Hindlimb muscle (tissue), 1 donor: ENCODE data around the gene ZFAND2B. TPM values are rescaled to one million over a fixed set of nuclear protein-coding genes. Genes with fewer than 3 reads are reported as not detected.

Experiments
- DNase-seq: peaks from one replicate; pipeline ENCODE4 v3.0.0-alpha.2; 2013
- polyA plus RNA-seq: library from polyadenylated mRNA; unstranded; fragments of 120-200 nt; gene quantifications from one replicate; pipeline ENCODE4 v1.2.1, GENCODE V29; 2013; ENCODE audit not compliant: insufficient read length

The ZFAND2B gene
- polyA plus RNA-seq, 1 donor, result 21.4 TPM

DNA sequence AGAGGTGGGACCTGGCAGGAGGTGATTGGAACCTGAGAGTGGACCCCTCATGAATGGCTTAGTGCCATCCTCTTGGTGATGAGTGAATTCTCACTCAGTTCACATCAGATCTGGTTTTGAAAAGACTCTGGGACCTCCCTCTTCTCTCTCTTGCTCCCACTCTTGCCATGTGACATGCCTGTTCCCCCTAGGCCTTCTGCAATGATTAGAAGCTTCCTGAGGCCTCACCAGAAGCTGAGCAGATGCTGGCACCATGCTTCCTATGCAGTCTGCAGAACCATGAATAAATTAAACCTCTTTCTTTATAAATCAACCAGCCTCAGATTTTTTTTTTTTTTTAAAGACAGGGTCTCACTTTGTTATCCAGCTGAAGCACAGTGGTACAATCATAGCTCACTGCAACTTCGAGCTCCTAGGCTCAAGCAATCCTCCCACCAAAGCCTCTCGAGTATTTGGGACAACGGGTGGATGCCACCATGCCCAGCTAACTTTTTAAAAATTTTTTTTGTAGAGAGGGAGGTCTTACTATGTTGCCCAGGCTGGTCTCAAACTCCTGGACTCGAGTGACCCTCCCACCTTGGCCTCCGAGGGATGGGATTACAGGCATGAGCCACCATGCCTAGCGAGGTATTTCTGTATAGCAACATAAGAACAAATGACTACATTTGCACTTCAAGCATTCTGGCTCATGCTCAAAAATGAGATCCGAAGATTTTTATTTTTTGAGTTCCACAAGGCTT, 2.0 kb upstream of the ZFAND2B start:
- DNase-seq, result no peak

DNA sequence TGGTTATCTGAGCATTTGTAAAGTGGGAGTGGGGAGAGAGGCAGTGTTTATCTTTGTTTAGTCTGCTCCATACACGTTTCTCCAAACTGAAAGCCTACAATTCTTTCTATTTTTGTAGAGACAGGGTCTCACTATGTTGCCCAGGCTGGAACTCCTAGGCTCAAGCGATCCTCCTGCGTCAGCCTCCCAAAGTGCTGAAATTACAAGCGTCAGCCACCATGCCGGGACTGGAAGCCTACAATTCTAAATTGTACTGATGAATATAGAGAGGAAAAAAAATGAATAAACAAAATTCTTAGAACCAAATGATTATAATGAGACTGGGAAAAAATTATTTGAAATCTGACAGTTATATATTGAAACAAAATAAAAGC, 1.4 kb upstream of the ZFAND2B start:
- no peak for DNase-seq

DNA sequence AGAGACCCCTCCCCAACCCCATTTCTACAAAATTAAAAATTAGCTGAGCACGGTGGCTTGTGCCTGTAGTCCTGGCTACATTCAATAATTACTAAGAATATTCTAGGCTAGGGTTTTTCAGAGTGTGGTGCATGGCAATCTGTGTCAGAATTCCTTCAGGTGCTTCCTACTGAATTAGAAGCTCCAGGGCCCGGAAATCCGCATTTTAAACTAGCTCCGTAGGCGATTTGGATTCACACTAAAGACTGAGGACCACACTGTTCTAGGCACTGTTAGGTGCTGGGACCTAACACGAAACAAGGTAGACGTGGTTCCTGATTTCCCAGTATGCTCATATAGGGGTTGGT, 628 bp upstream of the ZFAND2B start:
- no peak for DNase-seq

DNA sequence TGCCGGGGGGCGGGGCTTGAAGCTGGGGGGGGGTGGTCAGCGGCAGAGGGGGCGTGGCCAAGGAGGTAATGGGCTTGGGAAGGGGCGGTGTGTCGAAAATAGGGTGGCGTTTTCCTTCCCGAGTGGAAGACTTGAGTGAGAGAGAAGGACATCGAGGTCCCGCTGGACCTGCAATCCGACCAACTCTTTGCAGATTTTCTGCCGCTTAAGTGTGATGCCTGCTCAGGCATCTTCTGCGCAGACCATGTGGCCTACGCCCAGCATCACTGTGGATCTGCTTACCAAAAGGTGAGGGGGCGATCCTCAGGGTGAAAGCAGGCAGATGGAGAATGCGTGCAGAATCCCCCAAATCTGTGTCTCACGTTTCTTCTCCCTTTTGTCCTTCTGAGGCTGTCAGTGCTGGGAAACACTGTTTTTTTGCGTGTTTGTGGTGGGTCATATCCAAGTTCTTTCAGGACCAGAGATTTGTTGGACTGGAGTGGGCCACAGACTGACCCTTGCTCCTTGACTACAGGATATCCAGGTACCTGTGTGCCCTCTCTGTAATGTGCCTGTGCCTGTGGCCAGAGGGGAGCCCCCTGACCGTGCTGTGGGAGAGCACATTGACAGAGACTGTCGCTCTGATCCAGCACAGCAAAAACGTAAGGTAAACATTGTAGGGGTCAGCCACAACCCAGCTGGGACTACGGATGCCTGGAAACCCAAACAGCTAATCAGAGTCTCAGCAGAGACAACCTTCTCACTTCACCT, 727 bp downstream of the ZFAND2B start:
- no peak for DNase-seq

DNA sequence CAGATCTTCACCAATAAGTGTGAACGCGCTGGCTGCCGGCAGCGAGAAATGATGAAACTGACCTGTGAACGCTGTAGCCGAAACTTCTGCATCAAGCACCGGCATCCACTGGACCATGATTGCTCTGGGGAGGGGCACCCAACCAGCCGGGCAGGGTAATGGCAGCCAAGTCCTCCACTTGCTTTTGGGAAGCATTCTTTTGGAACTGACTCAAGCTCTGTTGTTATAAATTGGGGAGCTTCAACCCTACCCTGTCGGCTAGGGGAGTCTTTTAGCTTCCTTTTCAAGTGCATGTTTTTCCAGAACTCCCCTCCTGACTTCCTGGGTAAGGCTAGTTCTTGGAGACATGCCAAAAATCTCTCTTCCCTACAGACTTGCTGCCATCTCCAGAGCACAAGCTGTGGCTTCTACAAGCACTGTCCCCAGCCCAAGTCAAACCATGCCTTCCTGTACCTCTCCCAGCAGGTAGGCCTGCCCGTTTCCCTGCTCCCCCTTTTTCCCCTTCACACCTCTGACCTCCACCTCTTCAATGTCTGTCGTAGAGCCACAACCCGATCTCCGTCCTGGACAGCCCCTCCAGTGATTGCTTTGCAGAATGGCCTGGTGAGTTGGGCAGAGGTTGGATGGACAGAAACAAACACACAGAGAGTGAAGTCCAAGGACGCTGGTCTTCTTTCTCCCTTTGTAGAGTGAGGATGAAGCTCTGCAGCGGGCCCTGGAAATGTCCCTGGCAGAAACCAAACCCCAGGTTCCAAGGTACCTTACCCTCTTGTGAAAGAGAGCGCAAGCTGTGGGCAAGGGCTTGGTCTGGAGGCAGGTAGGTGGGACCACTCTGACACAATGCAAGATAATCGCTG, 1.5 kb downstream of the ZFAND2B start:
- no peak for DNase-seq

DNA sequence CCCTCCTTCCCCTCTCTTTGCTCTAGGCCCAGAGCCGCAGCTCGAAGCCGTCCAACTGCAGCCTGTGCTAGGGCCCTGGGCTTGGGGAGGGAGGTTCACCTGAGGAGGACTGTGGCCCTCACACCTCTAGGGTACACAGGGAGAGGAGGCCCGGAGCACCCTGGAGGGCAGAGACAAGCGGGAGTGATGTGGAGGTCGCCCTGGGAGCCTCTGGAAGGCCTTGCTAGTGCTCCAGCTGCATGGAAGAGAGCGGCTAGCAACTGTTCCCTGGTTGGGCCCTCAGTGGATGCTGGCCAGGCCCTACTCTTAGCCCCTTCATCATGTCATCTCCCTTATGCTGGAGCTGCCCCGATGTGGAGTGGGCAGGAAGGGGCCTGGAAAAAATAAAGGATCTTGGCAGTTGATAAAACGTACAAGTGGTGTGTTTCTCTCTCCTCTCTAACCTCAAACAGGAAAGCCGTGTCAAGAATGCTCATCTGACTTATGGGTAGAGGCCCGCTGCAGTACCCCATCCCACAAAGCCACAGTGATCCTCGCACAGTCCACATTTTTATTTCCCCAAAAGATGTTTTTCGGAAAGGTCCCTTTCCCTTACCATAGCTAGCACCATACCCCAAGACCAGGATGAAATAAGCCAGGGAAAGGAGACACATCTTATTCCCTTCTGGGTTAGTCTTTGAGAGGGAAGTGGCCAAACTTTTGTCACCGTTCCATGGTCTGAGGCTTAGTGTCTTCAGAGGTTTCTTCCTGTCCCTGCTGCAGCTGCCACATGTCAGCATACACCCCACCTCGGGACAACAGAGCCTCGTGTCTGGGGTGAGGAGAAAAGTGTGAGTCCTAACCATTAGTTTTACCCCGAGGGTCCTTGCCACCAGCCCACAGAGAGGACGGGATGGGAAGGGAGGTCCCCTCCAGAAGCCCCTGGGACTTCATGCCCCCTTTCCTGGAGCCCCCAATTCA, 2.9 kb downstream of the ZFAND2B start:
- DNase-seq, result no peak

DNA sequence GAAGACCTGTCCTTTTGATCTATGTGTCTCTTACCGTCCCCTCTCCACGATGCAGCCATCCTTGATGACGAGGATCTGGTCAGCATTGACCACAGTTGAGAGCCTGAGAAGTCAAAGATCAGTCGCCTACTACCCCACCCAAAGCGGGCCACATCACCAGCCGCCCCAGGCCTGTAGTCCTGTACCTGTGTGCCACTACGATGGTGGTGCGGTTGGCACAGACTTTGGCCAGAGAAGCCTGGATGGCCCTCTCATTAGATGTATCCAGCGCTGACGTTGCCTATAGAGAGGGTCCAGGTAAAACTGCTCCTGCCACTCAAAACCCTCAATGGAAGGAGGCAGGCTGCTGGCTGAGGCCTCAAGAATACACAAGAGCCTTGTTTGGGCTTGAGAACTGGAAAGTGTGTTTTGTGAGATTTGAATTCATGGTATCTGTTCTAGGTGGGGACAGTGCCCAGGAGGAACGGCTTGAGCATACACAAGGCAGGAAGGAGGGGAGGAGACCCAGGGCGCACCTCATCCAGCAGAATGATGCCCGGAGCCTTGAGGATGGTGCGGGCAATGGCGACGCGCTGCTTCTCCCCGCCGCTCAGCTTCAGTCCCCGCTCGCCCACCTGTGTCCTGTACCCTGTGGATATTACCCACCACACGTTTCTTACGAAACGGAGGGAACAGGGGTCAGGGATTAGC, 3.8 kb downstream of the ZFAND2B start:
- no peak for DNase-seq

DNA sequence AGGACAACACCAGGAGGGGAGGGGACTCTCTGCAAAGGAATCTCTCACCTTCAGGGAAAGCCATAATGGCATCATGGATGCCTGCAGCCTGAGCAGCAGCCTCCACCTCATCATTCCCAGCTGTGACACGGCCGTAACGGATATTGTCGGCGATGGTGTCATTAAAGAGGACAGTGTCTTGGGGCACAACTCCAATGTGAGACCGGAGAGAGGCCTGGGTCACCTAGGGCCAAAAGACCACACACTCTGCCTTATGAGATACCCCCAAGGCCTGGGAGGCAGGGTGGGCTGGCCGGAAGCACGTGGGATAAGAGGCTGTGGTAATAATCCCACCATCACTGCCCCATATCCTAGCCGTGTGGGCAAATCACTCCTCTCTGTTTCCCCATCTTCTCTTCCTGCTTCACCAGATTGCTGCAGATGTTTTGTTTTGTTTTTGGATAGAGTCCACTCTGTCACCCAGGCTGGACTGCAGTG, 4.3 kb downstream of the ZFAND2B start:
- no peak for DNase-seq

DNA sequence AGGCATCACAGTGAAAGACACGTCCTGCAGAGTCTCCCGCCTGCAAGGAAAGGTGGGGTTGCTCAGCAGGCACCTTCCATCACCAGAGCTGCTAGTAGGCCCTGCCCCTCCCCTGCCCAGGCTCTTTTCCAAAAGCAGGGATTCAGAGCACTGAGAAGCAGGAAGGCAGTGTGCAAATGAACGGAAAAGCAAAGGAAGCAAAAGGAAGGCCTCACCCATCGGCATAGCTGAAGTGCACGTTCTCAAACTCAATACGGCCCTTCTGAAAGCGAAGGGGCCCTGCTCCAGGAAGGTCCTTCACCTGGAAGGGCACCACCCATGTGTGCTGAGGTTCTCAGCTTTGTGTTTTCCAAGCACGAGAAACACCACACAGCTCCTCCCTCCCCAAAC, 6.4 kb downstream of the ZFAND2B start:
- DNase-seq, result no peak

DNA sequence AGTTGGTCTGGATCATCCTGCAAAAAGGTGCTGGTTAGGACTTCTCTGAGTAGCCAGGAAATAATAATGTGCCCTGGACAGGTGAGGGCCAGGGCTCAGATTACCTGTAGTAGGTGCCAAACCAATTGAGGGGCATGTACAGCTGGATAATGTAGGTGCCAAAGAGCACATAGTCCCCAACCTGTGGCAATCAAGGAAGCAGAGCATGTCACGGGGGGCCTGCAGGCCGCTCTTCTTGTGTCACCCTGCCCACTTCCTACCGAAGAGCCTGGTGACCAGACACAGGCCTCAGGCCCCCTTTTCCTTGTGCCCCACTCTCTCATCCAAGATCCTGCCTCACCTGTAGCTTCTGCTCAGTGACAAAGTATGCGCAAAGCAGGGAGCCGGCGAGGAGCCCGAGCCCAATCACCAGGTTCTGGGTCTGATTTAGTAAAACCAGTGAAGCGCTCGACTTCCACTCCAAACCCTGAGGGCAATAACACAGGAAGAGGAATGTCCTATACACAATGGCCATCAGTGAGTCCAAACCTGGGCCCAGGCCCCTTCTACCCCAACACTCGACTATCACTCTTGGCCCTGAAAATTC, 7.0 kb downstream of the ZFAND2B start:
- no peak for DNase-seq

DNA sequence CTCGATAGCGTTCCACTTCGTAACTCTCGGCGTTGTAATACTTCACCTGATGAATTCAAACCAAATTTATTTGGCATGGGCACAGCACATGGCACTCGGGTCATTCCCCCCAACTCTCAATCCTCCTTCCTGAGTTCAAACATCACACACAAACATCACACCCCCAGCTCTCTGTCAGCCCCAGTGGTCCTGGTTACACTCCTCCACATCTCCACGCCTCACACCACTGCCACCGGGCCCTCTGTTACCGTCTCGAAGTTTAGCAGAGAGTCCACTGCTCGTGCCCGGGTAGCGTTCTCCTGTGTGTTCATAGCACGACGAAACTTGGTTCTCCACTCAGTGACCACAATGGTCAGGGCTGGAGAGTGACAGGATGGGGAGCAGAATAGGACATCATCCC, 7.6 kb downstream of the ZFAND2B start:
- DNase-seq, result no peak

DNA sequence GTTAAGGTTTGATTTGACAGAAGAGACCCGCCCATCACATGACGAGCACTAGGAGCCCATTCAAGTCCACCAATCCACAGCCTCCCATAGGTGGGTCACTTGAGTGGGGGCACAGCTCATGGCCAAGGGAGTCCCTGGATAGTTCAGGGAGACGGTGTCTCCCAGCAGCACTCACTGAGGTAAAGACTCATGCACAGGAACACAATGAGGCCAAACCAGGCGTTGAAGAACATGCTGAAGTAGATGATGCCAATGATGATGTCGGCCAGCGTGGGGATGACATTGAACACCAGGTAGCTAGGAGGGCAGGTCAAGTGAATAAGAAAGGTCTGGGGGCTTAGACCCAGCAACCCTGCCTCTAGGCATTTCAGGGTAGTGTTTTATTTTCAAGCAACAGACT, 8.2 kb downstream of the ZFAND2B start:
- DNase-seq, result no peak

DNA sequence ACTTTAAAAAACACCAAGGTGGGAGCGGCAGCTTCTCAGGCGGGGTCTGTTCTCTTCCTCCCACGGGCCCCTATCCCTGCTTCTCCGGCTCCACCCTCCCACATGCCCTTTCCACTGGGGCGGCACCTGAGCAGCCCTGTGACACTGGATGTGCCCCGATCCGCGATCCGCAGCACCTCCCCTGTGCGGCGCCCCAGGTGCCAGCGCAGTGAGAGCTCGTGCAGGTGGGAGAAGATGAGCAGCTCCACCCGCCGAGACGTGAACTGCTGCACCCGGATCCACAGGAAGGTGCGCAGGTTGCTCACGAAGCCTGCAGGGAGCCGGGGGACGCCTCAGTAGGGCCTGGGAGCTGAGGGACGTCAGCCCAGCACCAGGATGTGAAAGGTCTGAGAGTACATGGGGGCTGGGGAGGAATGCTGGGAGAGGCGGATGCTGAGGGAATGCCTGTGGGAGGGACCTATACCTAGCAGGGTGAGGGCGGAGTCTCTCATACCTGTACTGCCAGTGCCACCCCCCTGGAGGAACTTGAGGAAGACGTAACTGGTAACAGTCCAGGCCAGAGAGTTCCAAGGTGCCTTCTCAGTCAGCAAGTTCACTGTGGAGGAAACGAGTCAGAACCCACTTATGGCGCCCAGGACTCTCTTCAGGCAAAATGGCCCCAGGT, 9.4 kb downstream of the ZFAND2B start:
- no peak for DNase-seq

DNA sequence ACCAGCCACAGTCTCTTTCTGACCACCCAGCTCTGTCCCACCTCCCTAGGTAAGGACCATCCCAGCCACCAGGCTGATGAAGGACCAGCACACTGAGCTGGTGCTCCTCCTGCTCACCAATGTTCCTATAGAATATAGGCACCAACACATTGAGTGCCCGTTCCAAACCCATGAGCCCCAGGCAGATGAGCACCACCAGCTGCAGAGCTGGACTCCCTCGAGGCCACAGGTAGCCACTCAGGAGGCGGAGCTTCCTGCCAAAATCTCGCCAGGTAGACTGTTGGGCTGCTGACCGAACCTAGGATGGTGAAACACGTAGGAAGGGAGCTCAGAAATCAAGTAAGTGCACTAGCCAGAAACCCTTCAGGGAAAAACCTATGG, 9.9 kb downstream of the ZFAND2B start:
- DNase-seq, result no peak

DNA sequence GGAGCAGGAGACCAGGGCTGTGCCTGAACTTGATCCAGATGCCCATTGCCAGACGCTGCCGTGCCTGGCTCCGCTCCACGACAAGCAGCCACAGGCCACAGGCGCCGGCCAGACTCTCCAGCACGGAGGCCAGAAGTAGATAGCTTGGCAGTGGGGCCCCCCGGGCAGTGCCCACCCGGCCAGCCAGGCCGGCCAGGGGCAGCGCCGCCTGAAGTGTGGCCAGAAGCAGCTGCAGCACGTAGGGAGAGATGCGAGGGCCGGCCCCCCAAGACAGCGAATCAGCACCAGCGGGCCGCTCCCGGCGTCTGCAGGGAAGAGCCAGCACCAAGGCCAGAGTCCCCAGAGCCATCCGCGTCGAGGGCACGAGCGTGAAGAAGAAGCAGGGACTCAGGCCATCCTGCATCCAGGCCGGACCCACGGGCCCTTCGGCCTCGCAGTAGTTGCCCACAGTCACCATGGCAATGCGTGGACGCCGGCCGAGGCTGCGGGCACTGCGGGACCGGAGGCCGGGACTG, 11.7 kb downstream of the ZFAND2B start:
- no peak for DNase-seq

DNA sequence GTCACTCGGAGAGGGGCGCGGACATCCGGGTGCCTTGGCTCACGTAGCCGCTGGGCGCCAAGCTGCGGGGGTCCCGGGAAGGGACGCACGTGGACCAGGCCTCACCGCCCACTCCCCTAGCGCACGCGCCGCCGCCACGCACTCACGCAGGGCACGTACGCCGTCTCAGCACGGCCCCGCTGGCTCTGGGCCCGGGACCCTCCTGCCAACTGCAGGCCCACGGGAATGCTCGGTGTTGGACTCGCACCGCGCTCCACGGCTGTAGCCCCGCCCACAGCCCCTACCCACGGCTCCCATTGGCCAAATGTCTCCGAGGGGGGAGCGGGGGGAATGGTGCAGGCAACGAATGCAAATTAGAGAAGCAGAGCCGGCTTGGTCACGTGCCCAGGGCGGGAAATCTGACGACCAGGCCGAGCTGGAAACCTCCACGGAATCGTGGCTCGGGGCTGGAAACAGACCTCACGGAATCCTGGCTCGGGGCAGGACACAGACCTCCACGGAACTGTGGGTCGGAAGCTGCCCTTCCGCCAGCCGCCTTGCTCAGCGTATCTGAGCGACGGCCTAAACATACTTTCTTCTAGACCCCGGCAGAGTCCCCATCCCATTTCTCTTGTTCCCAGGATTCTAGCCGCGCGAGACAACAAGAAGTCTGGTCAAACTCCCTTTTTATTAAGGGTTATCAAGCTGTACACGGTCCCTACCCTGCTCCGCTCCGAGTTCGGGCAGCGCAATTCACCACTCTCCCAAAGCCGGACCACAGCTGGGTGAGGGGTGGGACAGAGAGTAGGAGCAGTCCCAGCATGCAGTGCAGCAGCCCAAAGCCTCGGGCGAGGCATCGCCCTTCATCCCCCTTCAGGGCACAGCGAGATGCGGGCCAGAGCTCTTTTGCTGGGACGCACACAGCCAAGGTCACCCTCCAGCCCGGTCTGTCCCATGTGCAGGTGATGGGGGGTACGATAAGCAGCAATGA, 12.4 kb downstream of the ZFAND2B start, which contains the start of gene ABCB6:
TSS of gene ABCB6 (minus strand) at position 227 of the 970 bp plus-strand sequence. CDS start 285 bp downstream, outside the sequence.
- peak; percentile 97 for DNase-seq

DNA sequence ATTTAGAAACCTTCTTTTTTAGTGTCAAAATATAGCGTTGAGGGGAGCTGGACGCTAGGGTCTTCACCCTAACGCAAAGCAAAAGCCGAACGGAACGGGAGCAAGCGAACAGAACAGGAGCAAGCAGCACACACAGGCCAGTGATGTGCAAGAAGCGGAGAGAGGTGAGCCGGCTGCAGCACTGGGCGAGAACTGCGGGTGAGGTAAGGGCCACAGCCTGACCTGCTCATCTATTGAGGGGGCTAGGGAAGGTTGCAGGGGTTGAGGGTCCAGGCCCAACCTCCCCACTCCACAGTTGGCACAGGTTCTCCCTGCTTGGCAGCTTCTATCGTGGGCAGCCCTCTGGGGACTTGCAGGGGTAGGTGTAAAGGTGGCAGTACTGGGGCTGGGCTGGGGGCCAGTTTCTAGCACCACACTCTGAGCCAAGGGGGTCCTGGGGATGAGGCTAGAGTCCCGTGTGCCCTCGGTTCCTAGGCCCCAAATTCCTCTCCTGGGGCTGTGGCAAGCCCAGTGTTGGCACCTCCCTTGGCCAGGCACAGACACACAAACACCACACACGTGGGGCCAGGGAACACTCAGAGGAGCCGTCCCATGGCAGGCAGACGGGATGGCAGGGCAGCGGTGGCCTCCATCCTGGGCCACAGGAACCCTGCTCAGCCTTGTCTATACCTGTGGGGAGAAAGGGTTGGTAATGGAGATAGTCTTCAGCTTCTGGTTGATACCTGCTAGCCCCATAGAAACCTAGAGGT, 13.4 kb downstream of the ZFAND2B start:
- no peak for DNase-seq
